DND-41 (cell line): ENCODE results near the gene MACF1.
A peak's percentile ranks its signal among the peaks of the same experiment; 100 is the strongest.

Experiments
- ATAC-seq: fragments of 200-7000 bp; cut with Tn5 transposase; 3 replicates; pipeline ENCODE4 v1.9.1; 2021; ENCODE audit warnings: low read depth; ENCODE audit not compliant: insufficient read depth
- DNase-seq: peaks from one replicate; pipeline ENCODE4 v3.0.0-alpha.2; 2020
- H2AFZ ChIP-seq: 2 replicates; pipeline ENCODE4 v1.6.0; 2012; ENCODE audit warnings: low read depth, low read length
- H3K27ac ChIP-seq: 2 replicates; pipeline ENCODE4 v1.5.1; 2012; ENCODE audit warnings: low read length, inconsistent platforms
- H3K27me3 ChIP-seq: fragments of 200-600 bp; sonication (generic); 2 replicates; pipeline ENCODE4 v1.6.0; 2012; ENCODE audit warnings: low read length, mild to moderate bottlenecking, inconsistent platforms; ENCODE audit not compliant: insufficient read depth, poor library complexity
- H3K36me3 ChIP-seq: 2 replicates; pipeline ENCODE4 v1.5.1; 2012; ENCODE audit warnings: low read length, inconsistent platforms; ENCODE audit not compliant: insufficient read depth
- H3K4me1 ChIP-seq: 2 replicates; pipeline ENCODE4 v1.5.1; 2012; ENCODE audit warnings: mild to moderate bottlenecking, low read length; ENCODE audit not compliant: insufficient read depth
- H3K4me2 ChIP-seq: 2 replicates; pipeline ENCODE4 v1.6.0; 2012; ENCODE audit warnings: mild to moderate bottlenecking, moderate library complexity, low read length, inconsistent platforms; ENCODE audit not compliant: insufficient read depth
- H3K4me3 ChIP-seq, 2 experiments: fragments of 200-600 bp in 1 of 2; shearing (Covaris generic) in 1 of 2; 2 replicates each; pipeline ENCODE4 v1.5.1; 2012 to 2016; ENCODE audit warnings: inconsistent platforms in 2 of 2, low read length in 2 of 2, mild to moderate bottlenecking in 2 of 2, low read depth in 1 of 2, moderate library complexity in 1 of 2
- H3K79me2 ChIP-seq: 2 replicates; pipeline ENCODE4 v1.6.0; 2012; ENCODE audit warnings: low read length, inconsistent platforms; ENCODE audit not compliant: insufficient read depth
- H3K9ac ChIP-seq: 2 replicates; pipeline ENCODE4 v1.6.0; 2012; ENCODE audit warnings: low read depth, mild to moderate bottlenecking, inconsistent platforms, low read length, moderate library complexity
- H3K9me3 ChIP-seq: 2 replicates; pipeline ENCODE4 v1.5.1; 2012; ENCODE audit warnings: low read length, moderate library complexity, mild to moderate bottlenecking, inconsistent platforms; ENCODE audit not compliant: insufficient read depth, severe bottlenecking
- H4K20me1 ChIP-seq: 2 replicates; pipeline ENCODE4 v1.6.0; 2012; ENCODE audit warnings: low read length; ENCODE audit not compliant: insufficient read depth
- CTCF ChIP-seq: IDR thresholded peaks from 2 replicates; pipeline ENCODE4 v1.5.1; 2012; ENCODE audit warnings: borderline replicate concordance, low read length, moderate library complexity, mild to moderate bottlenecking; ENCODE audit not compliant: poor library complexity, severe bottlenecking; ENCODE audit errors: extremely low read depth
- EZH2 ChIP-seq: IDR thresholded peaks from 3 replicates; pipeline ENCODE4 v1.6.1; 2012; ENCODE audit warnings: borderline replicate concordance, low read depth, mild to moderate bottlenecking, moderate library complexity, low read length, inconsistent platforms; ENCODE audit not compliant: severe bottlenecking

Gene MACF1

GRCh38 chr1:39258925-39259244, 54.4 kb downstream of the MACF1 start:
- H3K9me3 ChIP-seq, result no peaks in the 10 kb centered on the region
- no peak overlapping the region for H3K4me2 ChIP-seq
- no peak overlapping the region for H3K4me3 ChIP-seq
- H3K79me2 ChIP-seq, result peaks cover 3% of the 10 kb centered on the region; the same call in 1 of the 2 replicates
- 0 out of 2 replicates have a peak overlapping the region, but pooled peaks have one; percentile 5 for H3K27ac ChIP-seq
- DNase-seq, result no peak
- H3K36me3 ChIP-seq, result peaks cover 64% of the 10 kb centered on the region
- no peak overlapping the region for H2AFZ ChIP-seq
- no peak overlapping the region for H3K9ac ChIP-seq
- H4K20me1 ChIP-seq, result no peaks in the 10 kb centered on the region
- no peak for TF ChIP-seq CTCF
- TF ChIP-seq EZH2, result no peak
- H3K27me3 ChIP-seq, result no peaks in the 10 kb centered on the region
- H3K4me1 ChIP-seq, result peaks cover 7% of the 10 kb centered on the region; the same call in 1 of the 2 replicates
- peak; percentile 39; the same call in 2 of the 3 replicates for ATAC-seq

GRCh38 chr1:39261712-39262221, 57.3 kb downstream of the MACF1 start:
- Histone ChIP-seq H3K9me3 (no peaks in the 10 kb centered on the region), H3K4me2 (no peak overlapping the region), H3K27me3 (no peaks in the 10 kb centered on the region), H3K79me2 (peaks cover 3% of the 10 kb centered on the region; the same call in 1 of the 2 replicates), H3K9ac (no peak overlapping the region), H3K4me3 (no peak overlapping the region), H3K4me1 (peaks cover 7% of the 10 kb centered on the region; the same call in 1 of the 2 replicates), H3K27ac (no peak overlapping the region), H4K20me1 (no peaks in the 10 kb centered on the region), H2AFZ (no peak overlapping the region), H3K36me3 (peaks cover 38% of the 10 kb centered on the region)
- ATAC-seq (no peak), DNase-seq (no peak)
- TF ChIP-seq CTCF (no peak), EZH2 (no peak)

GRCh38 chr1:39262802-39263201, 58.3 kb downstream of the MACF1 start:
- TF ChIP-seq EZH2 (no peak), CTCF (no peak)
- Histone ChIP-seq H3K27ac (no peak overlapping the region), H3K9me3 (no peaks in the 10 kb centered on the region), H3K4me2 (no peak overlapping the region), H3K4me3 (no peak overlapping the region), H3K4me1 (peaks cover 7% of the 10 kb centered on the region; the same call in 1 of the 2 replicates), H2AFZ (no peak overlapping the region), H3K9ac (no peak overlapping the region), H4K20me1 (no peaks in the 10 kb centered on the region), H3K27me3 (no peaks in the 10 kb centered on the region), H3K79me2 (peaks cover 3% of the 10 kb centered on the region; the same call in 1 of the 2 replicates), H3K36me3 (peaks cover 33% of the 10 kb centered on the region)
- ATAC-seq (no peak), DNase-seq (no peak)
